Left lobe of liver (tissue), 2 donors: Measurements from ENCODE around the gene CLCA1. TPM values are rescaled to one million over a fixed set of nuclear protein-coding genes. Genes with fewer than 3 reads are reported as not detected.
"Not testable (repeated sequence)": the region's sequence is repeated elsewhere in the genome, so short reads cannot be mapped to it uniquely, and the experiment has no call there.

ENCODE experiments used
- ATAC-seq: fragments of 200-7000 bp; cut with Tn5 transposase; one replicate; pipeline ENCODE4 v1.9.1; 2020; ENCODE audit warnings: mild to moderate bottlenecking, moderate library complexity
- DNase-seq: peaks from one replicate; pipeline ENCODE4 v3.0.0-alpha.2; 2020; ENCODE audit warnings: low spot score
- total RNA-seq: library from RNA; stranded (reverse); gene quantifications from one replicate; pipeline ENCODE4 v1.2.1, GENCODE V29; 2021
- donor health status: DM: no; HTN: no; CAD: no; lungs with moderate emphysema.
- donor health status: DM: no; HTN: yes; CAD: no.

Gene CLCA1
- total RNA-seq, 1 donor from 2014 or later: 0.10 TPM

DNA sequence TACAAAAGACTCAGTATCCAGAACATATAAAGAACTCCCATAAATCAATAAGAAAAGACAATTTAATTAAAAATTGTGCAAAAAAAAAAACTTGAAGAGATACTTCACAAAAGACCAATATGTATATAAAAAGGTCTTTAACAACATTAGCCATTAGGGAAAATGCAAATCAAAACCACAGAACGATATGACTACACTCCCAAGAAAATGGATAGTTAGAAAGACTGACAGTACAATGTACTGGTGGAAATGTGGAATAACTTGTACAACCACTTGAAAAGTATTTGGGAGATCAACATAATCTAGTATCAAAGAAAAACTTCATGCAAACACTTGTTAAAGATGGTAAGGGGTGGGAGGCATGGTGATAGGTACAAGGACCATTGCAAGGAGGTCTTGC is 3.9 kb upstream of the CLCA1 start:
- ATAC-seq: no peak
- DNase-seq: no peak

DNA sequence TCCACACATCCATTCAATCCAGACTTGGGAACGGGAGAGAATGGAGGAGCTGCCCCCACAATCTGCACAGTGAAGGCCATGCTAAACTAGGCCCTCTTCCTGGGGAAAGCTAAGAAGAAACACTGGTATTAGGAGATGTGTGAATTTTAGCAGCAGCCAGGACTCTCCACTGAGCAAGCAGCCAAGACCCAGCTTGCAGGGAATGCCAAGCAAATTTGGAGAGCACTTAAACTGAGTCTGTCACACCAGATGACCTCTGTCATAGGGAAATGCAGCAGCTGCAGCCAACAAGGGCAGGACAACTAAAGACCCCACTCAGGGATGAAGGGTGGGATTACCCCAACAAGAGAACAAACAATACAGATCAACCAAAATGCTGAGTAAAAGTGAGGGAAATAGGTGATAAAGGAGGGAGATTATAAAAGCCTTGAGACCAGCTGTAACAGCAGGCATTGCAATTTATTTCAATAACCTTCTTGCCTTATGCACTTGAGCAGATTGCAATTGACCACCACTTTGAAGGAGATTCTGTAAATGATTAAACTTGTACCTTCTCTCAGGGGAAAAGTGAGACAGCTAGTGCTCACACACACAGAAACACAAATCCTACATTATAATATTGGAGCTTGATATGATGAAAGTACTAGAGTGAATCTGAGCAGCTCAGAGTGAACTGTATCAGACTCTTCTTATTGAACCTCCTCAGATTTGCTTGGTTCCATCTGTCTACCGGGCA is 2.5 kb upstream of the CLCA1 start:
- no peak for DNase-seq
- ATAC-seq: peak; percentile 59

DNA sequence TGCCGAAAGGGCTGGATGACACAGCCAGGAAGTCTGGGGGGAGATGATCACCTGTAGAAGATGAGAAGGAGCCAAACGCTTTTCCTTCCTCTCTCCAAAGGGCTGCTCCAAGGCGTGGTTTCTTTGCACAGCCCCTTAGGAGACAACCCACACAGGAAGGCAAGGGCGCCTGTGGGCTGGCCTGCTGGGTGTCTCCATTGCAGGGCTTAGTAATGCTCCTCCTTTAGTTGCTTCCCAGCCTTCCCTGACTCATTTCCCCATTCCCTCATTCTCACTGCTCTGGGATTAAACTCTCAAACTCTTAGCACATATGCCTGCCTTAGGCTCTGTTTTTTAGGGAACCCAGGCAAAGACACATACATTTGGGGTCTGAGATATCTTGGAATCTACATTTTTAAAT is 1.7 kb upstream of the CLCA1 start:
- DNase-seq (no peak), ATAC-seq (no peak)

DNA sequence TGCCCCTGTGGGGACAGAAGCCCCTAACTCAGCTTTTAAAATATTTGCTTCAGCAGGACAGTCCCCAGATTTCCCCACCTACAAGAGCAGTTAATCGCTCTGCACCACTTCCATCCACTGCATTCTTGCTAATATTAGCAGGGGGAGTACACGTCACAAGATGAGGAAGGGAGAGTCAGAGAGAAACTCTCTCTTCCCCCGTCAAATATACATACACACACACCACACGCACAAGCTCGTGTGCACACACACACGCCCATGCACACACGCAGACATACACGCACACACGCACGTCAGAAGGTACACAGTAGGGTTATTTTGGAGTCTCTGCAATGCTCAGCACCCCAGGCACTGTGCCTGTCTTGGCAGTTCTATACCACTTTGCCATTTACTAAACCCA is 2.1 kb downstream of the CLCA1 start:
- ATAC-seq (no peak), DNase-seq (no peak)

DNA sequence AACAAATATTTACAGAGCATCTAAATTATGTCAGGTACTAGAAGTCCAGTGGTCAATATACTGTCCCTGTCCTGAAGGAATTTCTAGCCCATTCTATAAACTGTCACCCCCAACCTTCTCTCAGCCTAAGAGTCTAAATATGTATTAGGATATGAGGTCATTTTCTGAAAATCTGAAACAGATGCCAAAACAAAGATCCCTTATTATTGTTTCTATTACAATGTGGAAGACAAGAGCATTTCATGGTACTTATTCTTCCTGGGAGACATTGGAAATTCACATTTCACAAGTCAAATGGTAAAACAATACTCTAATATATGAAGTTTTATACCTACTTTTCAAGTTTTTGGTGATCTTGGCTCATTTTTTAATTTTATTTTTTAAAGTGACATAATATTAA is 2.6 kb downstream of the CLCA1 start:
- ATAC-seq (no peak), DNase-seq (no peak)

DNA sequence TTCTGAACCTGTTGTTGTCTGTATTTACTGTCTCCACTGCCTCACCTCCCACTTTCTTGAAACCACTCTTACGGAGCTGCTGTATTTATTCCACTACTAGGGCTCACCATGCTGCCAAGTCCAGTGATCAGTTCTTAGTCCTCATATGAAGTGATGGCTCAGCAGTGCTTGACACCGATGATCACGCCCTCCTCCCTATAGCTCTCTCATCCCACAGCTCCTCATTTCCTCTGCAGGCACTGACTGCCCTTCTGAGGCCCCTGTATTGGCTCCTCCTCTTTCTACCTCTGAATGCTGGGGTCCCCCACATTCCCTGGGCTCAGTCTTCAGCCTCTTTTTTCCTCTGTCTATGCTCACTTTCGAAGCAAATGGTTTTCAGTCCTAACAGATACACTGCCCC is 3.4 kb downstream of the CLCA1 start:
- DNase-seq: no peak
- no peak for ATAC-seq

DNA sequence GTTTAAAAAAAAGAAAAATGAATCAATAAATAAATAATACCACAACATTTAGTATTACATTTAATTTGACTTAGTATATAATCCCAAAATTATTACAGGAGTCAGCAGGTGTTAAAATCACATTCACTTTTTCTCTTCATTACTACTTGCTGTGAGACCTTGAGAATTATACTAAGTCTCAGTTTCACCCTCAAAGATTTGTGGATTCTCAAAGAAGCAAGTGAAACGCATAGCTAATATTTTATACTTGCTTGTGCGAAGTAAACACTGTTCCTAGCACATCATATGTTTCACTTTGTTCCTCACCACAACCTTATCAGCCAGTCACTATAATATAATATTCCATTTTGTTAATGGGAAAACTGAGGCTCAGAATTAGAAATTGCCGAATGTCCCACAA is 4.0 kb downstream of the CLCA1 start:
- DNase-seq (no peak), ATAC-seq (no peak)

GRCh38 chr1:86477256-86477655 is 8.5 kb downstream of the CLCA1 start:
- DNase-seq (no peak), ATAC-seq (no peak)

DNA sequence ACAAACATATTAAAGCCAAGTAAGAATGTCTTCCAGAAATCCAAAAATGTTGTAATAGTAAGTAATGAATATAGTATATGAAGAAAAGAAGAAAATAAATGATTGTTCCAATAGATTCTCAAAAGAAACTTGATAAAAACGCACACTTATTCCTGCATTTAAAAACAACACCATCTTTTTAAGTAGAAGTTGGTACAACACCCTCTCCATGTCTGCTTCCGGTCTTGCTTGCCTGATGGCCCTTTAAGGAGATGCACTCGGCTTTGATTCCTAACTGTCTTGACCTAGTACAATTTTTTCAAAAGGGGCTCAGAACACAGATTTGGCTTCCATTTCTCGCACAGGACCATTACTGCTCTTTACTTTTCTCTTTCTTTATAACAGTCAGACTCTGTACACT is 9.0 kb downstream of the CLCA1 start:
- no peak for ATAC-seq
- DNase-seq: no peak

DNA sequence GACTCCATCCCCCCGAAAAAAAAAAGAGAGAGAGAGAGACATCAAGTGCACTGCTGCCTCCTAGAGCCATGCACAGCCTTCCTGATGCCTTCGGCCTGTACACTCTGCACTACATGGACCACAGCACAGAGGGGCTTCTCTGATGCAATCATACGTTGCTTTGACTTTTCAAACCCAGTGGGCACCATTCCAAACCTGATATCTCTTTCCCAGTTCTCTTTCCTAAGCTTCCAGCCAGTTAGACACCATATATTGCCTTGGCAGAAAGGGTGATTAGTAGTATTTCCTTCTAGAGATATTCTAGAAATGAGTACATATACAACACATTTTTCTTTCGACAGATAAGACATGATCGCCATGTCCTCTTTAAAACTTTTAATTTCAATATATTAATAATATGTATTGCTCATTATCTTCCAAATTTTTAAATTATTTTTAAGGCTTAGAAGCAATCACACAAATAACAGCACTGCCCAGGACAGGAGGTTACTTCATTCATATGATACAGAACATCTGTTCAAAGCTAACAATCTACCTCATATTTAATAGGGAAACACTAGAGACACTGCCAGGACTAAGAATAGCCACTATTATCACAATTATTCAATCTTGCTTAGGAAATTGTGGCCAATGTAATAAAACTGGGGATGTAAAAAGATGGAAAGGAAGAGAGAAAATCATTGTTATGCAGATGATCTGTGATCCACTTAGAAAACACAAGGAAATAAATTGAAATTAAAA is 9.9 kb downstream of the CLCA1 start:
- no peak for ATAC-seq
- no peak for DNase-seq

- ATAC-seq (no peak), DNase-seq (no peak)
Observed at GRCh38 chr1:86481966-86482365, 13.2 kb downstream of the CLCA1 start.

DNA sequence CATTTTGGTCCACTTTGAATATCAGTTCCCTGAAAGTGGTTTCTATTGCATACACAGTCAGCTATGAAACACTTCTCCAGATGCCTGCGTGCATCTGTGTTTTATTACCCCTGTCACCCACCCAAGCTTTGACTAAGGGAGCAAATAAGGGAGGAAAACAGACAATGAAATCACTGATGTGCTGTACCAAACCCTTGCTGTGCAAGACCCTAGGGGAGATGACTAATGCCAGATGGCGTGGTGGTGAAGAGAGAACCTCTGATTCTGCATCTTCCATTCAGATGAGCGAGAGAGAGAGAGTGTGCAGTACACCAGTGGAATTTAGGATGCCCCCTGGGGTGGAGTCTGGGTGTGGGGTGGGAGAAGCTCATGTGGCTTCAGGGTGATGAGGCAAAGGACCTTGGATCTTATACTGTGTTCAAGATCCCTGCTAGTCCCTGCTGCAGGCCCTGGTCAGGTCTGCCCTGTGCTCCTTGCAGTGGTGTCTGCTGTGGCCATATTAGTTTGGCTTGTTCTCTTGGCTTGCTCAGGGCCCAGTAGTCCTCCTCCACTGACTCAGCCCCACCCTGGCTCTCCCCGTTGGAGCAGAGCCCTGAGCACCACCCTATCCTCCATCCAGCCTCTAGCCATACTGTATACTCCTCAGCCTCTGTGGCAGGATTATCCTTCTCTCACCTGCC is 18.5 kb downstream of the CLCA1 start:
- no peak for DNase-seq
- ATAC-seq: no peak

GRCh38 chr1:86487811-86488141 is 19.0 kb downstream of the CLCA1 start:
- no peak for DNase-seq
- no peak for ATAC-seq

DNA sequence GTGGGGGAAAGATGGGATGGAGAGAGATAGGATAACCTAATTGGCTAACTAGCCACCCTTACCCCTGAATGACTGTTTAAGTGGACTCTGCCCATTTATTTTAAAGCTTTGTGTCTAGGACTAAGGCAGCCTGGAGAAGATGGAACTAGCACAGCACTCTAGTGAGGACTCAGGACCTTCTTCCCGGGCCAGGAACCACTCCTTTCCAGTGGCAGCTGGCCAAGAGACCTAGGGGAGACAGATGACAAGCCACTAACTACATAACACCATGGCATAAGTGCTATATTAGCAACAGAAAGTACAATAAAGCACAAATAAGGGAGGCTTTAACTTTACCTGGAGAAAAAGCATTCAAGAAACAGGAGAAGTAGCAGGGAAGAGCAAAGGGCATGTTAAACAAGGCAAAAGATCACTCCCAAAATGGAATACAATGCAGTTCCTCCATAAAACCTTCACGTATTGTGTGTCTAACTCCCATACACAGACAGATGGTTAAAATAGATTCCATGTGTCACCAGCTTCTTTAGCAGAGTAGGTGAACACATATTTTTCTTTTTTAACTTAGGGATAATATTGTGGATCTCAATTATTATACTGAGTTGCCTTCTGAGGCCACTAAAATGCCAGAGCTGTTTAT is 20.6 kb downstream of the CLCA1 start:
- no peak for DNase-seq
- no peak for ATAC-seq

GRCh38 chr1:86491171-86491950 is 22.6 kb downstream of the CLCA1 start:
- no peak for ATAC-seq

DNA sequence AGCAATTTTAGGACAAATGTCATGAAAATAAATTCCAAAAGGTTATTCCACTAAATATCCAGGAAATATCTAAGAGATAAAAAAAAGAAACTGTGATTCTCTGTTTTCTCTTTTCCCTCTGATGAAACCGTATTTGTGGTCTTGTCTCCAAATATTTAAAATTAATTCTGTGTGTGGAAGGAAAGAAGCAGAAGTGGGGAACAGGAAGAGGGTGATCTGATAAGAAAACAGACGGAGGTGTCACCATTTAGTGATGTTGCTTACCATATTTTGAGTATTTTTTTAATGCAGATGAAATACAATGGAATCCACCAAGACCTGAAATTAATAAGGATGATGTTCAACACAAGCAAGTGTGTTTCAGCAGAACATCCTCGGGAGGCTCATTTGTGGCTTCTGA is 29.6 kb downstream of the CLCA1 start:
- DNase-seq (no peak), ATAC-seq (no peak)

More at GRCh38 chr1:86491171-86491950, 22.6 kb downstream of the CLCA1 start:
- no peak for DNase-seq

DNA sequence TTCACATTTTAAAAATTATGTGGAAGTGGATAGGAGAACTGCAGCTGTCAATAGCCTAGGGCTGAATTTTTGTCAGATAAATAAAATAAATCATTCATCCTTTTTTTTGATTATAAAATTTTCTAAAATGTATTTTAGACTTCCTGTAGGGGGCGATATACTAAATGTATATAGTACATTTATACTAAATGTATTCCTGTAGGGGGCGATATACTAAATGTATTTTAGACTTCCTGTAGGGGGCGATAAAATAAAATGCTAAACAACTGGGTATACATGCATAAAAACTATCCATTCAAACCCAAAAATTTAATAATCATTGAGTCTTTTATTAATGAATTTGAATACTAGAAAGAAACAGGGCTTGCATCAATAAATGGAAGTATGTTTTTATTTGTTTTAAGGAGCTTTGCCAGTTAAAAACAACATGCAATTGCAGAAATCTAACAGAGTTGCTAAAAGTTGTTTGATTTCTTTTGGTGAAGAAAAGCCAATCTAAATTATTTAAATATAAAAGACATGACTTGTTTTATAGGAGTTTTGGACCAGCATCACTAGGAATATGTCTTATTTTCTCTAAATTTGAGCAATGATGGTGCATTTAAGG is 31.4 kb downstream of the CLCA1 start:
- ATAC-seq (peak; percentile 82), DNase-seq (no peak)

DNA sequence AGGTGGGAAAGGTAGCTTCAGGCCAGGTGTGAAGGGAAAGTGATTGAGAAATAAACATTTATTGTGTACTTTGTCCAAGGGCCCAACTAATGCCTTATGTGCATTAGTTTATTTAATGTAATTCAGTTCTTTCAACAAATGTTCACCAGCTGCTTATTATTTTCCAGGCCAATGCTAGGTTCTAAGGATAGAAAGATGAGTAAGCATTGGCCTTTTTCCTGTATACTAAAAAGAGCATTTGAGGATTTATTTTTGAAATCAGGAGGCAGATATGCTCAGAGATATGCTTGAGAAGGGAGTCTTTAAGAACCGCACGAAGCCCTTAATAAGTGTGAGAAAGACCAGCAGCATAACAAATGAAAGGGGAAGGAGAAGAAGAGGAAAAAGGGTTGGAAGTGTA is 32.0 kb downstream of the CLCA1 start:
- no peak for DNase-seq
- no peak for ATAC-seq

GRCh38 chr1:86502125-86502646 is 33.5 kb downstream of the CLCA1 start:
- peak; percentile 82 for ATAC-seq

GRCh38 chr1:86502721-86503405 is 34.1 kb downstream of the CLCA1 start:
- peak; percentile 62 for ATAC-seq
- DNase-seq: no peak

More at GRCh38 chr1:86502125-86502646, 33.5 kb downstream of the CLCA1 start:
- DNase-seq: not testable (repeated sequence)
